Measurements from ENCODE around the gene TLE2.

The TLE2 gene

GRCh38 chr19:3029065-3029923 lies at the start of gene TLE2:
Gene TLE2, minus strand, starts transcription at chr19:3029280. Its CDS starts 376 bp downstream, at chr19:3028904.
- DNase-seq (ENCODE audit: low read depth in 4 of 4, low spot score in 1 of 4): no peak

- peak; percentile 51 to 82 (median 61) for DNase-seq (ENCODE audit: low read depth in 4 of 4, low spot score in 1 of 4)
Measured at GRCh38 chr19:3075605-3076431, 46.7 kb upstream of the TLE2 start.

GRCh38 chr19:3073931-3074595 lies 45.0 kb upstream of the TLE2 start:
- DNase-seq (ENCODE audit: low read depth in 4 of 4, low spot score in 1 of 4): no peak

GRCh38 chr19:3073159-3073563 lies 44.1 kb upstream of the TLE2 start:
- DNase-seq (ENCODE audit: low read depth in 4 of 4, low spot score in 1 of 4): no peak

GRCh38 chr19:3071768-3072167 lies 42.7 kb upstream of the TLE2 start:
- DNase-seq (ENCODE audit: low read depth in 4 of 4, low spot score in 1 of 4): no peak

GRCh38 chr19:3068071-3068470 lies 39.0 kb upstream of the TLE2 start:
- DNase-seq (ENCODE audit: low read depth in 4 of 4, low spot score in 1 of 4): no peak

- no peak for DNase-seq (ENCODE audit: low read depth in 4 of 4, low spot score in 1 of 4)
Measured at GRCh38 chr19:3067563-3067962, 38.5 kb upstream of the TLE2 start.

GRCh38 chr19:3066482-3067049 lies 37.5 kb upstream of the TLE2 start:
- no peak for DNase-seq (ENCODE audit: low read depth in 4 of 4, low spot score in 1 of 4)

GRCh38 chr19:3065675-3066357 lies 36.7 kb upstream of the TLE2 start:
- DNase-seq (ENCODE audit: low read depth in 4 of 4, low spot score in 1 of 4): no peak

- no peak for DNase-seq (ENCODE audit: low read depth in 4 of 4, low spot score in 1 of 4)
Measured at GRCh38 chr19:3064011-3064330, 34.9 kb upstream of the TLE2 start.

GRCh38 chr19:3062165-3063105 lies 33.4 kb upstream of the TLE2 start, which contains the start of gene TLE5:
Gene TLE5, minus strand, starts transcription at chr19:3062495. Its CDS starts 295 bp downstream, at chr19:3062200.
- DNase-seq (ENCODE audit: low read depth in 4 of 4, low spot score in 1 of 4): peak in 3 of 4 experiments; percentile 33 to 51 (median 45)

- DNase-seq (ENCODE audit: low read depth in 4 of 4, low spot score in 1 of 4): peak in 3 of 4 experiments; percentile 21 to 38 (median 35)
Measured at GRCh38 chr19:3061182-3062161, 32.4 kb upstream of the TLE2 start.

- DNase-seq (ENCODE audit: low read depth in 4 of 4, low spot score in 1 of 4): no peak
Measured at GRCh38 chr19:3060857-3061181, 31.7 kb upstream of the TLE2 start.

- DNase-seq (ENCODE audit: low read depth in 4 of 4, low spot score in 1 of 4): no peak
Measured at GRCh38 chr19:3059653-3060052, 30.6 kb upstream of the TLE2 start.

GRCh38 chr19:3058821-3059314 lies 29.8 kb upstream of the TLE2 start:
- DNase-seq (ENCODE audit: low read depth in 4 of 4, low spot score in 1 of 4): no peak

- DNase-seq (ENCODE audit: low read depth in 4 of 4, low spot score in 1 of 4): no peak
Measured at GRCh38 chr19:3058009-3058820, 29.1 kb upstream of the TLE2 start.

GRCh38 chr19:3057275-3057714 lies 28.2 kb upstream of the TLE2 start:
- no peak for DNase-seq (ENCODE audit: low read depth in 4 of 4, low spot score in 1 of 4)
